Right lobe of liver (tissue), 6 donors: ENCODE results near the gene CENPB. TPM values are rescaled to one million over a fixed set of nuclear protein-coding genes. Genes with fewer than 3 reads are reported as not detected.

Source experiments
- ATAC-seq, 4 donors: fragments of 200-7000 bp; cut with Tn5 transposase; one replicate each; pipeline ENCODE4 v1.9.1; 2020; ENCODE audit warnings: mild to moderate bottlenecking in 4 of 4, moderate library complexity in 4 of 4
- DNase-seq, 3 donors: peaks; one replicate each; pipeline ENCODE4 v3.0.0-alpha.2; 2020
- H3K27ac ChIP-seq, 3 donors: fragments of 200-600 bp; one replicate each; pipeline ENCODE4 v1.8.0; 2022
- H3K27me3 ChIP-seq, 2 donors: fragments of 200-600 bp; one replicate each; pipeline ENCODE4 v1.8.0; 2022
- H3K36me3 ChIP-seq, 4 donors: fragments of 200-600 bp; sonication (generic) in 1 of 4; one replicate each; pipeline versions ENCODE4 v1.5.1 to v1.8.0; 2017 to 2022; ENCODE audit warnings: control low read depth in 1 of 4
- H3K4me1 ChIP-seq, 4 donors: fragments of 200-600 bp; sonication (generic) in 1 of 4; one replicate each; pipeline versions ENCODE4 v1.5.1 to v1.8.0; 2017 to 2022; ENCODE audit warnings: control low read depth in 1 of 4
- H3K4me3 ChIP-seq, 3 donors: fragments of 200-600 bp; one replicate each; pipeline ENCODE4 v1.8.0; 2022
- H3K9me3 ChIP-seq, 4 donors: fragments of 200-600 bp; sonication (generic) in 1 of 4; one replicate each; pipeline versions ENCODE4 v1.5.1 to v1.8.0; 2017 to 2022; ENCODE audit warnings: control low read depth in 1 of 4
- CTCF ChIP-seq, 4 donors: fragments of 200-600 bp in 3 of 4; fragments of 450-650 bp in 1 of 4; IDR thresholded peaks; one replicate each; pipeline versions ENCODE4 v1.5.1 to v1.8.0; 2016 to 2022; ENCODE audit warnings: antibody characterized with exemption in 4 of 4, mild to moderate bottlenecking in 2 of 4
- POLR2A ChIP-seq: fragments of 450-650 bp; IDR thresholded peaks from one replicate; pipeline ENCODE4 v1.6.1; 2017; ENCODE audit warnings: antibody characterized with exemption, mild to moderate bottlenecking
- WGBS: methylation state at CpG from one replicate; pipeline ENCODE4 v1.1.6; 2018; ENCODE audit warnings: low coverage, low lambda C conversion rate; ENCODE audit not compliant: insufficient coverage; ENCODE audit errors: missing lambda C conversion rate; 5-methylcytosine and 5-hydroxymethylcytosine counted together
- intact Hi-C, 2 donors: fragments of 100-400 bp; cut with DNase I; formaldehyde crosslinking; loops; one replicate each; pipeline versions ENCODE4 v1.11.2 to v1.14.1; 2022
- total RNA-seq, 6 experiments: library from RNA; depleted of rRNA in 2 of 6; stranded (reverse); fragments of >200 nt in 2 of 6; fragmentation: NEBNext Ultra II Directional in 3 of 6; extraction: Animal tissue kit (Norgen Biotek cat#: 25700) in 3 of 6; gene quantifications; one replicate each; pipeline versions ENCODE4 v1.1.0 to v1.2.4, GENCODE V29; 2016 to 2023
- donor health status: DM: no; HTN: yes; CAD: no.
- donor health status: DM: no; HTN: no; CAD: no.
- donor health status: DM: no; HTN: no; CAD: no.
- donor health status: DM: no; HTN: yes; CAD: no.
- donor health status: DM: no; HTN: yes; CAD: no.

Gene CENPB
- total RNA-seq, 6 experiments from 2014 or later, result 27.8 to 43.1 (median 31.6) TPM

GRCh38 chr20:3812975-3813847 lies 26.7 kb upstream of the CENPB start:
- intact Hi-C loops, result no loop called here
- 74% methylated on average over 8 of the region's 8 CpGs for WGBS
- Histone ChIP-seq H3K27ac (no peak overlapping the region), H3K4me1 (peaks cover 0 to 33% (median 6%) of the 10 kb centered on the region in 4 donors), H3K9me3 (no peaks in the 10 kb centered on the region), H3K4me3 (no peak overlapping the region), H3K27me3 (no peaks in the 10 kb centered on the region), H3K36me3 (no peaks in the 10 kb centered on the region)
- ATAC-seq (no peak), DNase-seq (no peak)
- no peak for TF ChIP-seq POLR2A
- no peak for TF ChIP-seq CTCF (IDR thresholded peaks at IDR 0.05)

GRCh38 chr20:3812259-3812681 lies 25.7 kb upstream of the CENPB start:
- 93% methylated on average over 5 of the region's 9 CpGs for WGBS
- H3K4me1 ChIP-seq, result peaks cover 0 to 42% (median 12%) of the 10 kb centered on the region in 4 donors
- intact Hi-C loops, result no loop called here
- no peak for TF ChIP-seq CTCF (IDR thresholded peaks at IDR 0.05)
- no peak for TF ChIP-seq POLR2A
- no peaks in the 10 kb centered on the region for H3K9me3 ChIP-seq
- ATAC-seq, result no peak
- H3K27ac ChIP-seq, result peak overlapping the region; percentile 58 to 98 (median 97)
- H3K4me3 ChIP-seq, result no peak overlapping the region
- H3K36me3 ChIP-seq, result no peaks in the 10 kb centered on the region
- DNase-seq, result no peak
- no peaks in the 10 kb centered on the region for H3K27me3 ChIP-seq

- ATAC-seq (peak; percentile 74 to 85 (median 82)), DNase-seq (peak; percentile 97 to 99 (median 98))
- Histone ChIP-seq H3K27ac (peak overlapping the region; percentile 86 to 98 (median 97)), H3K36me3 (no peaks in the 10 kb centered on the region), H3K27me3 (no peaks in the 10 kb centered on the region), H3K4me3 (peak overlapping the region; percentile 22 to 44 (median 44)), H3K4me1 (peaks cover 0 to 48% (median 15%) of the 10 kb centered on the region in 4 donors), H3K9me3 (no peaks in the 10 kb centered on the region)
- peak; percentile 74 for TF ChIP-seq POLR2A
- no peak for TF ChIP-seq CTCF (IDR thresholded peaks at IDR 0.05)
- WGBS, result 0% methylated on average over 12 of the region's 20 CpGs
- intact Hi-C loops, result no loop called here
Measured at GRCh38 chr20:3811467-3812258, 25.1 kb upstream of the CENPB start.

GRCh38 chr20:3808544-3808943 lies 22.0 kb upstream of the CENPB start:
- Histone ChIP-seq H3K4me1 (peaks cover 0 to 60% (median 15%) of the 10 kb centered on the region in 4 donors), H3K4me3 (no peak overlapping the region), H3K27ac (peak overlapping the region; percentile 86 to 95 (median 87)), H3K36me3 (no peaks in the 10 kb centered on the region), H3K27me3 (no peaks in the 10 kb centered on the region), H3K9me3 (no peaks in the 10 kb centered on the region)
- WGBS, result 86% methylated on average over 3 of the region's 3 CpGs
- no peak for DNase-seq
- no peak for ATAC-seq
- intact Hi-C loops, result no loop called here
- no peak for TF ChIP-seq CTCF (IDR thresholded peaks at IDR 0.05)
- no peak for TF ChIP-seq POLR2A
